T-helper 9 cell (primary cell): ENCODE results near the gene SHISA5.
A peak's percentile ranks its signal among the peaks of the same experiment; 100 is the strongest.

Source experiments
- DNase-seq: peaks from one replicate; pipeline ENCODE4 v3.0.0-alpha.2; 2020

Gene SHISA5

GRCh38 chr3:48456456-48456855 lies 47.5 kb downstream of the SHISA5 start:
- no peak for DNase-seq

- no peak for DNase-seq
Observed at GRCh38 chr3:48451270-48451669, 52.7 kb downstream of the SHISA5 start.

GRCh38 chr3:48446425-48447193 lies 57.4 kb downstream of the SHISA5 start, which contains the start of gene ATRIP:
TSS of gene ATRIP (plus strand) at chr3:48446737. CDS start at chr3:48446846, 109 bp downstream.
- peak; percentile 84 for DNase-seq

GRCh38 chr3:48446043-48446424 lies 57.9 kb downstream of the SHISA5 start:
- no peak for DNase-seq

- DNase-seq = no peak
Observed at GRCh38 chr3:48445277-48445882, 58.6 kb downstream of the SHISA5 start.

- no peak for DNase-seq
Observed at GRCh38 chr3:48441940-48442339, 62.0 kb downstream of the SHISA5 start.

GRCh38 chr3:48440590-48440958 lies 63.4 kb downstream of the SHISA5 start:
- no peak for DNase-seq

GRCh38 chr3:48439820-48440589 lies 64.0 kb downstream of the SHISA5 start, which contains the start of the genes CCDC51 and TMA7:
TSS of gene CCDC51 (minus strand) at chr3:48440119. CDS start at chr3:48435128, 4,991 bp downstream.
TSS of gene TMA7 (plus strand) at chr3:48440257. CDS start at chr3:48440297, 40 bp downstream.
- peak; percentile 95 for DNase-seq

- no peak for DNase-seq
Observed at GRCh38 chr3:48437812-48438211, 66.2 kb downstream of the SHISA5 start.

- DNase-seq = no peak
Observed at GRCh38 chr3:48436855-48437254, 67.1 kb downstream of the SHISA5 start.

- DNase-seq = no peak
Observed at GRCh38 chr3:48436477-48436787, 67.5 kb downstream of the SHISA5 start.

- peak; percentile 86 for DNase-seq
Observed at GRCh38 chr3:48435774-48436476, 68.0 kb downstream of the SHISA5 start.

GRCh38 chr3:48435223-48435595 lies 68.8 kb downstream of the SHISA5 start:
- DNase-seq = no peak

GRCh38 chr3:48434591-48435222 lies 69.3 kb downstream of the SHISA5 start:
- DNase-seq = no peak

GRCh38 chr3:48433472-48434118 lies 70.4 kb downstream of the SHISA5 start:
- DNase-seq = no peak

- no peak for DNase-seq
Observed at GRCh38 chr3:48432411-48433371, 71.3 kb downstream of the SHISA5 start.

- DNase-seq = no peak
Observed at GRCh38 chr3:48431224-48432029, 72.5 kb downstream of the SHISA5 start.

GRCh38 chr3:48430708-48431101 lies 73.3 kb downstream of the SHISA5 start:
- no peak for DNase-seq

GRCh38 chr3:48429960-48430707 lies 73.8 kb downstream of the SHISA5 start, which contains the start of gene PLXNB1:
TSS of gene PLXNB1 (minus strand) at chr3:48430086. CDS start at chr3:48424611, 5,475 bp downstream.
- DNase-seq = no peak
